GM08714 (cell line): ENCODE results near the gene ZNF17.

Source experiments
- H3K4me3 ChIP-seq: fragments of 200-500 bp; sonication (Bioruptor generic); 2 replicates; pipeline ENCODE4 v1.5.1; 2014; ENCODE audit warnings: mild to moderate bottlenecking, low read length, inconsistent platforms
- ZNF274 ChIP-seq: IDR thresholded peaks from 2 replicates; pipeline ENCODE4 v1.6.1; 2012; ENCODE audit warnings: mild to moderate bottlenecking, low read depth, low read length

The ZNF17 gene

GRCh38 chr19:57389730-57390598, 21.0 kb upstream of the ZNF17 start, which contains the start of gene ZNF548:
Gene ZNF548, plus strand, starts transcription at chr19:57389854. Its CDS starts 246 bp downstream, at chr19:57390100.
- TF ChIP-seq ZNF274, result no peak
- peak within 1 kb of the TSS; percentile 88 for H3K4me3 ChIP-seq

DNA sequence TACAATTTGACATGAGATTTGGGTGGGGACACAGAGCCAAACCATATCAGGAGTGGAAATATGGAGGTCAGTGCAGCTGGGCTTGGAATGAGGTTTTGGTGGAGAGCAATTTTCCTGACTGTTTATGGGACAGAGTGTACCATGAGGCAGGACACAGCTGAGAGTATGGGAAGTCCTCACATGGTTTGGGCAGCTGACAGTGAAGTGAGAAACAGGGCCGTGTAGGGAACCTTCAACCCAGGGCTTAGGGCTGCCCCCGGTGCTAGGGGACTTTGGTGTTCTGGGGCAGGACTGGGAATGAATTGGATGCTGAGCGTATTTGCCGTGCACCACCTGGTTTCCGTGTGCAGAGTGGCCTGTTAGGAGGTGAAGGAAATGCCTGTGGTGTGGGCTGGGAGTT, 15.3 kb upstream of the ZNF17 start:
- TF ChIP-seq ZNF274, result no peak
- no peak overlapping the region for H3K4me3 ChIP-seq

DNA sequence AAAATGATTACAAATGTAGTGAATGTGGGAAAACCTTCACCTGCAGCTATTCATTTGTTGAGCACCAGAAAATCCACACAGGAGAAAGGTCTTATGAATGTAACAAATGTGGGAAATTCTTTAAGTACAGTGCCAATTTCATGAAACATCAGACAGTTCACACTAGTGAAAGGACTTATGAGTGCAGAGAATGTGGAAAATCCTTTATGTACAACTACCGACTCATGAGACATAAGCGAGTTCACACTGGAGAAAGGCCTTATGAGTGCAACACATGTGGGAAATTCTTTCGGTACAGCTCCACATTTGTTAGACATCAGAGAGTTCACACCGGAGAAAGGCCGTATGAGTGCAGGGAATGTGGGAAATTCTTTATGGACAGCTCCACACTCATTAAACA, 12.1 kb upstream of the ZNF17 start:
- no peak for TF ChIP-seq ZNF274

GRCh38 chr19:57403737-57404563, 7.0 kb upstream of the ZNF17 start:
- TF ChIP-seq ZNF274, result no peak
- no peak overlapping the region for H3K4me3 ChIP-seq

More for the DNA sequence above, 12.1 kb upstream of the ZNF17 start:
- no peak overlapping the region for H3K4me3 ChIP-seq

DNA sequence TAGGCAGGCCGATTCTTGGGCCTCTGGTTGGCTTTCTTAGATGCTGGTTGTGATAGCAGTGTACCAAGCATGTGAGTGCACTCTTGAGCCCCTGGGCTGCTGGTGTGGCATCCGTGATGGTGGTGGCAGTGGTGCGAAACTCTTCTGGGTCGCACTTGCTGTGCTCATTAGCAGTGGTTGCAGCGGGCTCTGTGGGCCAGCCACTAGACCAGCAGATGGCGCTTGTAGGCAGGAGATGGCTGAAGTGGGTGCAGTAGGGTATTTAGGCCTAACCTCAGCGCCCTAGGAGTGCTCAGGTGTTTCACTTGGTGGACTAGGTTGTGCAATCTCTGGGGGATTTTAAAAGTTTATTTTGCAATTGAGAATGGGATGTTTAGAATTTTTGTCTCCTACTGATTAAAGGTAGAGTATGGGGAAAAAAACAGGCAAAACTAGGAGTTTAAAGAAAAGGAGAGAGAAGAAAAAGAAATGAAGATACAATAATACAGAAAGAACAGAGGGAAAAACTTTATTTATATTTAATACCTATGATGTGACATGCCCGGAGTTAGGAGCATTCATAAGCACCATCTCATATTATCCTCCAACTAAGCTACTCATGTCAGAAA, 4.3 kb upstream of the ZNF17 start:
- TF ChIP-seq ZNF274, result no peak
- no peak overlapping the region for H3K4me3 ChIP-seq

DNA sequence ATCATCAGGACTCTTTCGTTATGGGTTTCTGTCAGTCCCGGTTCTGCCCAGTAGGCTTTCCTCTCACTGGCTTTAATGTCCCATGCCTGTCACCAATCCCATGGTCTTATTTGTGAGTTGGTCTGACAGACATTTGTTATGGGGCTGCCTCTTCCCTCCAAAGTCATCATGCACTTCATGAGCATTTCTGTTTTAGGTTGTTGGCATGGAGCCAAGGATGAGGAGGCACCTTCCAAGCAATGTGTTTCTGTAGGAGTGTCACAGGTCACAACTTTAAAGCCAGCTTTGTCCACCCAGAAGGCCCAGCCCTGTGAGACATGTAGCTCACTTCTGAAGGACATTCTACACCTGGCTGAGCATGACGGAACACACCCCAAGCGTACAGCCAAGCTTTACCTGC, 8.5 kb downstream of the ZNF17 start:
- no peak overlapping the region for H3K4me3 ChIP-seq
- TF ChIP-seq ZNF274, result no peak

DNA sequence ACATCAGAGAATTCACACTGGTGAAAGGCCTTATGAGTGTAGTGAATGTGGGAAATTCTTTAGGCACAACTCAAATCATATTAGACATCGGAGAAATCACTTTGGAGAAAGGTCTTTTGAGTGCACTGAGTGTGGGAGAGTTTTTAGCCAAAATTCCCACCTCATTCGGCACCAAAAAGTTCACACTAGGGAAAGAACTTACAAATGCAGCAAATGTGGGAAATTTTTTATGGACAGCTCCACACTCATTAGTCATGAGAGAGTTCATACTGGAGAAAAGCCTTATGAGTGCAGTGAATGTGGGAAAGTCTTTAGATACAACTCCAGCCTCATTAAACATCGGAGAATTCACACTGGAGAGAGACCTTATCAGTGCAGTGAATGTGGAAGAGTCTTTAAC, 10.1 kb downstream of the ZNF17 start:
- no peak for TF ChIP-seq ZNF274

DNA sequence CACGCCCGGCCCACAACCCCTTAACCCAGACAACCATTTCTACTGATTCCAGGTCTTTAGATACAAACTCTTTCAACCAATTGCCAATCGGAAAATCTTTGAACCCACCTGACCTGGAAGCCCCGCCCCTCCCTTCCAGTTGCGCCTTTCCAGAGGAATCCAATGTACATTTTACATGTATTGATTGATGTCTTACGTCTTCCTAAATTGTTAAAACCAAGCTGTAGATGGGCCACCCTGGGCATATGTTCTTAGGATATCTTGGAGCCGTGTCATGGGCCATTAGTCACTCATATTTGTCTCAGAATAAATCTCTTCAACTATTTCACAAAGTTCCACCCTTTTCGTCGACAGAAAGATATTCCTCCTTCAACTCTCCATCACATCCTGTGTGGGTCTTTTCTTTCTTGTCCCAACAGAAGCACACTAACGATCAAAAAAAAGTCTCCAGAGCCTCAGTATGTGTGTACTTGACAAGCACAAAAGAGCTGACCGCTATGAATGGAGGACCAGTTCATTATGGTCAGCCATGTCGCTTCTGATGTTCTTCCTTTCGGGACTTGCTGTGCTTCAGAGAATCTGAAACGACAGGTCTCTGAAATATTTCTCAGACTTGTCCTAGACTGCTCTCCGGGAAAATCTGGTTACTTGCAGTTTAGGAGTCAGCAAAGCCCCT, 23.6 kb downstream of the ZNF17 start:
- TF ChIP-seq ZNF274, result no peak
- peak overlapping the region; percentile 81 for H3K4me3 ChIP-seq

More for the DNA sequence above, 10.1 kb downstream of the ZNF17 start:
- H3K4me3 ChIP-seq, result no peak overlapping the region

- H3K4me3 ChIP-seq, result peak within 1 kb of the TSS; percentile 81
Measured at GRCh38 chr19:57435062-57435978, 24.4 kb downstream of the ZNF17 start, which contains the start of gene ZNF749. Gene ZNF749, plus strand, starts transcription at chr19:57435325. Its CDS starts 254 bp downstream, at chr19:57435579.

DNA sequence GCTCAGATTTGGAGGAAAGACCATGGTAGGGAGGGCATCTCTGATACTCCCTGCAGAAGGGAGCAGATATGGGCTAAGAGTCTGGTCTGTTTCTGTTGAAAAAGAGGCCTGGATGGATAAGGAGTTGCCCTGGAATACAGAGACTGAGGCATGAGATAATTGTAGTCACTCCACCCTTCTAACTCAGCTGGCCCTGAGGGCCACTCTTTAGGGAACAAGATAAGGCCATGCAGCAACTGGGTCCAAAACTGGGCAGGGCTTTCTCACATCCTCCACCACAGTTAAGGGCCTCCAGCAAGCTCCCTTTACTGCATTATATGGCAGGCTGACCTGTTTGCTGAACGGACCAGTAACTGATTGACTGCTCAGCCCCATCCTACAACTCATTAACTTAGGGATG, 25.5 kb downstream of the ZNF17 start:
- H3K4me3 ChIP-seq, result peak overlapping the region; percentile 81; the same call in 1 of the 2 replicates
- TF ChIP-seq ZNF274, result no peak

More at GRCh38 chr19:57435062-57435978, 24.4 kb downstream of the ZNF17 start, which contains the start of gene ZNF749:
- no peak for TF ChIP-seq ZNF274

- TF ChIP-seq ZNF274, result no peak
Measured at GRCh38 chr19:57437931-57438330, 27.0 kb downstream of the ZNF17 start.

GRCh38 chr19:57438925-57439324, 28.0 kb downstream of the ZNF17 start:
- no peak for TF ChIP-seq ZNF274
- H3K4me3 ChIP-seq, result no peak overlapping the region

More at GRCh38 chr19:57437931-57438330, 27.0 kb downstream of the ZNF17 start:
- H3K4me3 ChIP-seq, result no peak overlapping the region
